Rectal smooth muscle tissue (tissue), 1 donor: ENCODE data around the gene UROD.
"Not testable (repeated sequence)": the region's sequence is repeated elsewhere in the genome, so short reads cannot be mapped to it uniquely, and the experiment has no call there.

Source experiments
- H3K27ac ChIP-seq: one replicate; pipeline ENCODE4 v1.7.0; 2013; ENCODE audit warnings: low read depth, low read length, inconsistent platforms
- H3K27me3 ChIP-seq: one replicate; pipeline ENCODE4 v1.7.0; 2013; ENCODE audit warnings: low read length; ENCODE audit not compliant: control insufficient read depth, insufficient read depth
- H3K36me3 ChIP-seq: one replicate; pipeline ENCODE4 v1.7.0; 2013; ENCODE audit warnings: low read length; ENCODE audit not compliant: control insufficient read depth, insufficient read depth
- H3K4me1 ChIP-seq: one replicate; pipeline ENCODE4 v1.7.0; 2013; ENCODE audit warnings: low read length; ENCODE audit not compliant: control insufficient read depth, insufficient read depth
- H3K4me3 ChIP-seq: one replicate; pipeline ENCODE4 v1.7.0; 2013; ENCODE audit warnings: low read length
- H3K9ac ChIP-seq: one replicate; pipeline ENCODE4 v1.7.0; 2013; ENCODE audit warnings: low read length

The UROD gene

GRCh38 chr1:45011837-45012638 lies at the start of gene UROD:
Gene UROD, plus strand, starts transcription at chr1:45012254. Its CDS starts 12 bp downstream, at chr1:45012266.
- Histone ChIP-seq H3K27ac (peak within 1 kb of the TSS; percentile 84), H3K4me1 (peaks cover 28% of the 10 kb centered on the region), H3K4me3 (peak within 1 kb of the TSS; percentile 91), H3K27me3 (no peaks in the 10 kb centered on the region), H3K9ac (peak within 1 kb of the TSS; percentile 54), H3K36me3 (peaks cover 35% of the 10 kb centered on the region)

- Histone ChIP-seq H3K4me1 (no peaks in the 10 kb centered on the region), H3K4me3 (no peak overlapping the region), H3K9ac (no peak overlapping the region), H3K27ac (no peak overlapping the region), H3K36me3 (no peaks in the 10 kb centered on the region), H3K27me3 (no peaks in the 10 kb centered on the region)
These were observed 49.3 kb upstream of the UROD start for GRCh38 chr1:44962729-44963128.

DNA sequence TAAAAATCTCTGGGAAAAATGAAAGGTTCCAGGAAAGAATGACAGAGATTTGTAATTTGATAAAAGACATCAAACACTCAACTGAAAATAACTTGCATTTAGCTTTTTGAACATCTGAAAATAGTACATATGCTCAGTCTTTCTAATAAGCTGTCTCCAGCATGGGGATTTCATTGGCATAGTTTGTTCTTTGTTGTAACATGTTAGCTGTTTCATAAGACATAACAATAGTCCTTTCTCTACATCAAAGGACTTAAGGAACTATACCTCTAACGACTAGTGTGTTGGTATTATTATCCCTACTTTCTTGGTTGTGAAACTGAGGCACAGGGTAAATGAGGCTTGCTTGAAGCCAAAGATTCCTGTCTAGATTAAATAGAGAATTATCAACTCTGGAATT lies 47.7 kb upstream of the UROD start:
- no peak overlapping the region for H3K4me3 ChIP-seq
- H3K36me3 ChIP-seq: no peaks in the 10 kb centered on the region
- H3K4me1 ChIP-seq: no peaks in the 10 kb centered on the region
- H3K27ac ChIP-seq: no peak overlapping the region
- no peaks in the 10 kb centered on the region for H3K27me3 ChIP-seq
- no peak overlapping the region for H3K9ac ChIP-seq

GRCh38 chr1:44970317-44970716 lies 41.7 kb upstream of the UROD start:
- Histone ChIP-seq H3K36me3 (no peaks in the 10 kb centered on the region), H3K4me3 (no peak overlapping the region), H3K4me1 (no peaks in the 10 kb centered on the region), H3K27me3 (no peaks in the 10 kb centered on the region), H3K27ac (no peak overlapping the region), H3K9ac (no peak overlapping the region)

- Histone ChIP-seq H3K4me3 (no peak overlapping the region), H3K27ac (no peak overlapping the region), H3K36me3 (peaks cover 5% of the 10 kb centered on the region), H3K4me1 (no peaks in the 10 kb centered on the region), H3K27me3 (no peaks in the 10 kb centered on the region), H3K9ac (no peak overlapping the region)
These were observed 38.4 kb upstream of the UROD start for GRCh38 chr1:44973645-44974044.

- Histone ChIP-seq H3K27ac (no peak overlapping the region), H3K9ac (no peak overlapping the region), H3K36me3 (peaks cover 5% of the 10 kb centered on the region), H3K4me1 (no peaks in the 10 kb centered on the region), H3K4me3 (no peak overlapping the region), H3K27me3 (no peaks in the 10 kb centered on the region)
These were observed 35.8 kb upstream of the UROD start for GRCh38 chr1:44976252-44976651.

- not testable (repeated sequence) for H3K4me3 ChIP-seq, H3K27me3 ChIP-seq, H3K27ac ChIP-seq, H3K36me3 ChIP-seq, H3K9ac ChIP-seq, H3K4me1 ChIP-seq
These were observed 34.7 kb upstream of the UROD start for GRCh38 chr1:44977372-44977771.

DNA sequence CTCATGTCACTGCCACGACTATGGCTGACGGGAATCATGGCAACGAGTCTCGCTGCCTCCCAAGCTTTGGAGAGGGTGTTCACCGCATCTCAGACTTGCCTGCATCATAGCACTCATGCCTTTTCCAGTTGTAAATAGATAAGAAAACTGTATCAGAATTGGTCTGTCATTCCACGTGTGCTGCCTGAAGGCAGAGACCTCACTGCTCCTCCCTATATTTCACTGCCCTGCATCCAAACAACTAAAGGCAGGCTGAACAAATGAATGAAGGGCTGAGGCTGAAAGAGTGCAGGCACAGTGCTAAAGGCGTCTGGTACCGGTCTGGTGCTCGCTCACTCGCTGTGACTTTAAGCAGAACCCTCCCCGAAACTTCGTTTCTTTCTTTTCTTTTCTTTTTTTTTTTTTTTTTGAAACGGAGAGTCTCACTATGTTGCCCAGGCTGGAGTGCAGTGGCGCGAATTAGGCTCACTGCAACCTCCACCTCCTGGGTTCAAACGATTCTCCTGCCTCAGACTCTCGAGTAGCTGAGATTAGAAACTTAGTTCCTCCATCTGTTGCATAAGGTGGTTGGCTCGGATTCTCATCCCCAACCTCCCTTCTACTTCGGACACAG lies 26.2 kb upstream of the UROD start:
- Histone ChIP-seq H3K36me3 (no peaks in the 10 kb centered on the region), H3K4me3 (peak overlapping the region; percentile 93), H3K27me3 (no peaks in the 10 kb centered on the region), H3K9ac (peak overlapping the region; percentile 66), H3K4me1 (peaks cover 10% of the 10 kb centered on the region), H3K27ac (peak overlapping the region; percentile 49)

- Histone ChIP-seq H3K9ac (no peak overlapping the region), H3K4me3 (no peak overlapping the region), H3K27me3 (no peaks in the 10 kb centered on the region), H3K36me3 (no peaks in the 10 kb centered on the region), H3K27ac (no peak overlapping the region), H3K4me1 (peaks cover 10% of the 10 kb centered on the region)
These were observed 23.4 kb upstream of the UROD start for GRCh38 chr1:44988531-44989156.

DNA sequence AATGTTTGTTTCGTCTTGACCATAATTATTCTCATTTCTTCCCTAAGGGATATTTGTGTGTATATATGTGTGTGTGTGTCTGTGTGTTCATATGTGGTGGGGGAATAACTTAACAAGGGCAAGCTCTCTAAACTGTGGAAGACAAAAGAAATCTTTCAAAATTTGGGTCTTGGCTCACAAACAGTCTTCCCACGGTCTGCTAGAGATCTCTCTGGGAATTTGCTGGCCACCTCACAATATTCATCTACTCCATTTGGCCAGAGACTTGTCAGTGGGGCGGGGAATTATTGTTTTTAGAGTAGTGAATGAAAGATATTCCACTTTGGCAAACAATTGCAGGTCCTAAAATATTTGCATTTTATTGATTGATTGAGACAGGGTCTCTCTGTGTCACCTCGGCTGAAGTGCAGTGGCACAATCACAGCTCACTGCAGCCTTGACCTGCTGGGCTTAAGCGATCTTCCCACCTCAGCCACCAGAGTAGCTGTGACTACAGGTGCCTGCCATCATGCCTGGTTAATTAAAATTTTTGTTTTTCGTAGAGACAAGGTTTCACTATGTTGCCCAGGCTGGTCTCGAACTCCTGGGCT lies 17.6 kb upstream of the UROD start:
- Histone ChIP-seq H3K27ac (no peak overlapping the region), H3K27me3 (no peaks in the 10 kb centered on the region), H3K36me3 (no peaks in the 10 kb centered on the region), H3K4me3 (no peak overlapping the region), H3K9ac (no peak overlapping the region), H3K4me1 (no peaks in the 10 kb centered on the region)

GRCh38 chr1:44995467-44996238 lies 16.4 kb upstream of the UROD start:
- no peaks in the 10 kb centered on the region for H3K27me3 ChIP-seq
- no peak overlapping the region for H3K27ac ChIP-seq
- H3K4me1 ChIP-seq: no peaks in the 10 kb centered on the region
- no peak overlapping the region for H3K4me3 ChIP-seq
- H3K9ac ChIP-seq: no peak overlapping the region
- H3K36me3 ChIP-seq: no peaks in the 10 kb centered on the region

DNA sequence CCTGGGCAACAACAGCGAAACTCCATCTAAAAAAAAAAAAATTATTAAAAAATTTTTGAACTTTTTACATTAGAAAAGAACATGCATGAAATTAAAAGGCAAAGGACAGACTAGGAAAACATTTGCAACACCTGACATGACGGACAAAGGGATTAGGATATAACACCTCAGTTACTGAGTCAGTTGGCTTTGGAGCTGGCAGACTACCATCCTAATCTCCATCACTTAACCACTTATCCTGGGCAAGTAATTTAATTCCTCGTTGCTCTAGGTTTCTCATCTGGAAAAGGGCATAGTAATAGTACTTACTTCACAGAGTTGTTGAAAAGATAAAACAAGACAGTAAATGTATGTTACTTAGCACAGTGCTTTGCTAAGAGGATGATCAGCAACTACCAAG lies 12.8 kb upstream of the UROD start:
- H3K4me3 ChIP-seq: no peak overlapping the region
- H3K9ac ChIP-seq: no peak overlapping the region
- no peak overlapping the region for H3K27ac ChIP-seq
- H3K27me3 ChIP-seq: no peaks in the 10 kb centered on the region
- peaks cover 19% of the 10 kb centered on the region for H3K36me3 ChIP-seq
- no peaks in the 10 kb centered on the region for H3K4me1 ChIP-seq
